Natural killer cell (primary cell): ENCODE data around the gene HMSD. TPM values are rescaled to one million over a fixed set of nuclear protein-coding genes. Genes with fewer than 3 reads are reported as not detected.
A peak's percentile ranks its signal among the peaks of the same experiment; 100 is the strongest.

Experiments
- ATAC-seq, 3 donors: fragments of 150-1000 bp in 2 of 3; fragments of 200-7000 bp in 1 of 3; cut with Tn5 transposase; 1 replicate in 1 of 3; 2 replicates in 2 of 3; pipeline ENCODE4 v1.10.0; 2021; ENCODE audit warnings: mild to moderate bottlenecking in 2 of 3, moderate library complexity in 2 of 3
- DNase-seq, 2 donors: peaks; one replicate each; pipeline versions ENCODE4 v3.0.0 to v3.0.0-alpha.2; 2013 to 2021; ENCODE audit warnings: mixed read lengths in 1 of 2
- H3K27ac ChIP-seq: one replicate; pipeline ENCODE4 v1.5.1; 2013; ENCODE audit warnings: mild to moderate bottlenecking, low read length
- H3K27me3 ChIP-seq: one replicate; pipeline ENCODE4 v1.6.1; 2013; ENCODE audit warnings: low read length; ENCODE audit not compliant: control insufficient read depth, insufficient read depth
- H3K36me3 ChIP-seq: one replicate; pipeline ENCODE4 v1.6.1; 2013; ENCODE audit warnings: low read length; ENCODE audit not compliant: control insufficient read depth, insufficient read depth
- H3K4me1 ChIP-seq: one replicate; pipeline ENCODE4 v1.6.1; 2013; ENCODE audit warnings: low read length; ENCODE audit not compliant: control insufficient read depth, insufficient read depth
- H3K4me3 ChIP-seq: one replicate; pipeline ENCODE4 v1.5.1; 2013; ENCODE audit warnings: low read length
- H3K9me3 ChIP-seq: one replicate; pipeline ENCODE4 v1.6.1; 2013; ENCODE audit warnings: low read length; ENCODE audit not compliant: control insufficient read depth, insufficient read depth
- H3K27ac Mint-ChIP-seq, 2 donors: one replicate each; pipeline ENCODE4 v1.8.0; 2022; ENCODE audit warnings: mild to moderate bottlenecking in 2 of 2, mixed read lengths in 2 of 2, moderate library complexity in 1 of 2
- H3K27me3 Mint-ChIP-seq, 2 donors: one replicate each; pipeline ENCODE4 v1.8.0; 2022; ENCODE audit warnings: low read depth in 2 of 2, mixed read lengths in 2 of 2
- H3K36me3 Mint-ChIP-seq: one replicate; pipeline ENCODE4 v1.8.0; 2022; ENCODE audit warnings: mixed read lengths
- H3K4me1 Mint-ChIP-seq, 2 donors: one replicate each; pipeline ENCODE4 v1.8.0; 2022; ENCODE audit warnings: mixed read lengths in 2 of 2
- H3K4me3 Mint-ChIP-seq: one replicate; pipeline ENCODE4 v1.8.0; 2022; ENCODE audit warnings: mild to moderate bottlenecking, moderate library complexity, mixed read lengths
- H3K9me3 Mint-ChIP-seq, 2 donors: one replicate each; pipeline ENCODE4 v1.8.0; 2022; ENCODE audit warnings: mixed read lengths in 2 of 2
- CTCF ChIP-seq: fragments of 200-600 bp; IDR thresholded peaks from one replicate; pipeline ENCODE4 v1.8.0; 2022; ENCODE audit warnings: antibody characterized with exemption
- WGBS: methylation state at CpG from one replicate; pipeline ENCODE4 v1.1.7; 2013; ENCODE audit warnings: missing lambda C conversion rate; ENCODE audit not compliant: insufficient coverage; 5-methylcytosine and 5-hydroxymethylcytosine counted together
- intact Hi-C: fragments of 100-400 bp; cut with micrococcal nuclease; formaldehyde crosslinking; loops from one replicate; pipeline ENCODE4 v1.14.2; 2022
- total RNA-seq, 4 donors: library from RNA; stranded (reverse); fragments of 120-200 nt in 1 of 4; gene quantifications; one replicate each; pipeline versions ENCODE4 v1.2.3 to v1.2.4, GENCODE V29; 2013 to 2022

HMSD gene
- total RNA-seq, 3 donors from 2014 or later (not counting 1 experiment from before 2014, with no cell fraction given): not detected

- H3K36me3 Mint-ChIP-seq: peaks cover 6% of the 10 kb centered on the region
- peaks cover 0 to 5% of the 10 kb centered on the region in 2 donors for H3K4me1 Mint-ChIP-seq
- no peak overlapping the region for H3K27ac Mint-ChIP-seq
- no peaks in the 10 kb centered on the region for H3K9me3 Mint-ChIP-seq
- ATAC-seq (no peak), DNase-seq (no peak)
- Histone ChIP-seq H3K9me3 (no peaks in the 10 kb centered on the region), H3K27me3 (no peaks in the 10 kb centered on the region), H3K36me3 (peaks cover 40% of the 10 kb centered on the region), H3K4me1 (no peaks in the 10 kb centered on the region), H3K27ac (no peak overlapping the region), H3K4me3 (no peak overlapping the region)
- WGBS: 95% methylated on average over 7 of the region's 7 CpGs
- TF ChIP-seq CTCF: no peak
- intact Hi-C loops: no loop called here
- H3K27me3 Mint-ChIP-seq: no peaks in the 10 kb centered on the region
- H3K4me3 Mint-ChIP-seq: no peak overlapping the region
Measured at GRCh38 chr18:63986885-63987284, 37.8 kb downstream of the HMSD start.

GRCh38 chr18:63987743-63988142, 38.6 kb downstream of the HMSD start:
- Histone ChIP-seq H3K27ac (no peak overlapping the region), H3K27me3 (no peaks in the 10 kb centered on the region), H3K4me3 (no peak overlapping the region), H3K9me3 (no peaks in the 10 kb centered on the region), H3K4me1 (no peaks in the 10 kb centered on the region), H3K36me3 (peaks cover 32% of the 10 kb centered on the region)
- Mint-ChIP-seq H3K36me3 (peaks cover 6% of the 10 kb centered on the region), H3K9me3 (no peaks in the 10 kb centered on the region), H3K27ac (no peak overlapping the region), H3K4me3 (no peak overlapping the region), H3K4me1 (peaks cover 0 to 5% of the 10 kb centered on the region in 2 donors), H3K27me3 (no peaks in the 10 kb centered on the region)
- ATAC-seq: no peak
- DNase-seq: no peak
- TF ChIP-seq CTCF: no peak
- 100% methylated on average over 2 of the region's 2 CpGs for WGBS
- intact Hi-C loops: no loop called here

- Histone ChIP-seq H3K4me3 (no peak overlapping the region), H3K27me3 (no peaks in the 10 kb centered on the region), H3K9me3 (peaks cover 25% of the 10 kb centered on the region), H3K4me1 (no peaks in the 10 kb centered on the region), H3K27ac (no peak overlapping the region), H3K36me3 (peaks cover 3% of the 10 kb centered on the region)
- ATAC-seq (no peak), DNase-seq (no peak)
- 68% methylated on average over 7 of the region's 7 CpGs for WGBS
- Mint-ChIP-seq H3K4me1 (no peaks in the 10 kb centered on the region), H3K27me3 (peaks cover 0 to 2% of the 10 kb centered on the region in 2 donors), H3K27ac (no peak overlapping the region), H3K9me3 (peaks cover 0 to 3% of the 10 kb centered on the region in 2 donors), H3K4me3 (no peak overlapping the region), H3K36me3 (peaks cover 10% of the 10 kb centered on the region)
- no peak for TF ChIP-seq CTCF
- intact Hi-C loops: no loop called here
Measured at GRCh38 chr18:63992751-63993150, 43.6 kb downstream of the HMSD start.

GRCh38 chr18:63994783-63995399, 45.8 kb downstream of the HMSD start:
- DNase-seq: peak in 1 of 2 donors; percentile 63
- peaks cover 6% of the 10 kb centered on the region for H3K36me3 Mint-ChIP-seq
- peaks cover 0 to 3% of the 10 kb centered on the region in 2 donors for H3K9me3 Mint-ChIP-seq
- H3K4me3 Mint-ChIP-seq: no peak overlapping the region
- WGBS: 37% methylated on average over 6 of the region's 6 CpGs
- peaks cover 0 to 2% of the 10 kb centered on the region in 2 donors for H3K27me3 Mint-ChIP-seq
- intact Hi-C loops: loop anchor here (2.0 kb wide), 1 partner anchor 32 kb away; no protein-coding TSS in a partner anchor
- ATAC-seq: peak in 2 of 3 donors; percentile 61 to 64
- no peak overlapping the region for H3K27ac Mint-ChIP-seq
- no peaks in the 10 kb centered on the region for H3K4me1 Mint-ChIP-seq
- no peaks in the 10 kb centered on the region for H3K36me3 ChIP-seq
- no peaks in the 10 kb centered on the region for H3K4me1 ChIP-seq
- TF ChIP-seq CTCF: peak; percentile 83
- no peak overlapping the region for H3K4me3 ChIP-seq
- H3K27ac ChIP-seq: no peak overlapping the region
- peaks cover 25% of the 10 kb centered on the region for H3K9me3 ChIP-seq
- H3K27me3 ChIP-seq: no peaks in the 10 kb centered on the region
